Stimulated activated CD8-positive, alpha-beta memory T cell treated with anti-CD3 and anti-CD28 coated beads, Interleukin-12 subunit alpha, Interleukin-12 subunit beta, amount 100 ng/mL, for 4 hours (primary cell): ENCODE data around the gene ABL2.

Source experiments
- DNase-seq: peaks from one replicate; pipeline ENCODE4 v3.0.0-alpha.2; 2020; ENCODE audit warnings: low read depth

Gene ABL2

GRCh38 chr1:179129702-179130473 is 99.6 kb downstream of the ABL2 start:
- DNase-seq: no peak

GRCh38 chr1:179128520-179128919 is 101.0 kb downstream of the ABL2 start:
- DNase-seq: no peak

- no peak for DNase-seq
Observed at GRCh38 chr1:179127163-179127895, 102.1 kb downstream of the ABL2 start.

- no peak for DNase-seq
Observed at GRCh38 chr1:179126338-179127060, 103.0 kb downstream of the ABL2 start.

GRCh38 chr1:179124873-179125272 is 104.6 kb downstream of the ABL2 start:
- no peak for DNase-seq

- DNase-seq: no peak
Observed at GRCh38 chr1:179121159-179121938, 108.1 kb downstream of the ABL2 start.

- DNase-seq: no peak
Observed at GRCh38 chr1:179120736-179121135, 108.7 kb downstream of the ABL2 start.

- no peak for DNase-seq
Observed at GRCh38 chr1:179119513-179119912, 110.0 kb downstream of the ABL2 start.

- DNase-seq: no peak
Observed at GRCh38 chr1:179115181-179115580, 114.3 kb downstream of the ABL2 start.

GRCh38 chr1:179108644-179109043 is 120.8 kb downstream of the ABL2 start:
- no peak for DNase-seq

GRCh38 chr1:179107706-179108629 is 121.5 kb downstream of the ABL2 start:
- no peak for DNase-seq

- DNase-seq: no peak
Observed at GRCh38 chr1:179105393-179105792, 124.1 kb downstream of the ABL2 start.

GRCh38 chr1:179104611-179105250 is 124.7 kb downstream of the ABL2 start:
- DNase-seq: no peak

- DNase-seq: no peak
Observed at GRCh38 chr1:179103999-179104398, 125.5 kb downstream of the ABL2 start.

- DNase-seq: no peak
Observed at GRCh38 chr1:179101566-179101965, 127.9 kb downstream of the ABL2 start.

GRCh38 chr1:179099891-179100290 is 129.6 kb downstream of the ABL2 start:
- no peak for DNase-seq

- no peak for DNase-seq
Observed at GRCh38 chr1:179095924-179096323, 133.6 kb downstream of the ABL2 start.

GRCh38 chr1:179095377-179095776 is 134.1 kb downstream of the ABL2 start:
- DNase-seq: no peak

GRCh38 chr1:179094818-179095217 is 134.7 kb downstream of the ABL2 start:
- DNase-seq: no peak

- no peak for DNase-seq
Observed at GRCh38 chr1:179092896-179093461, 136.5 kb downstream of the ABL2 start.
